GM21515 (cell line): ENCODE data around the gene USP12.
"Not testable (repeated sequence)": the region's sequence is repeated elsewhere in the genome, so short reads cannot be mapped to it uniquely, and the experiment has no call there.

ENCODE experiments used
- ATAC-seq: cut with Tn5 transposase; IDR thresholded peaks from one replicate; pipeline ENCODE4 v1.9.1; 2021; ENCODE audit not compliant: unreplicated experiment

Gene USP12

GRCh38 chr13:27081893-27082679, 89.5 kb downstream of the USP12 start:
- ATAC-seq, result no peak

GRCh38 chr13:27080018-27080948, 91.3 kb downstream of the USP12 start:
- ATAC-seq, result no peak

GRCh38 chr13:27079421-27079958, 92.1 kb downstream of the USP12 start:
- no peak for ATAC-seq

GRCh38 chr13:27077451-27077850, 94.2 kb downstream of the USP12 start:
- no peak for ATAC-seq

- no peak for ATAC-seq
Observed at GRCh38 chr13:27076421-27076820, 95.2 kb downstream of the USP12 start.

- no peak for ATAC-seq
Observed at GRCh38 chr13:27073186-27073585, 98.4 kb downstream of the USP12 start.

- not testable (repeated sequence) for ATAC-seq
Observed at GRCh38 chr13:27066123-27066522, 105.5 kb downstream of the USP12 start.

- no peak for ATAC-seq
Observed at GRCh38 chr13:27065582-27065981, 106.0 kb downstream of the USP12 start.

- ATAC-seq, result no peak
Observed at GRCh38 chr13:27064252-27064995, 107.2 kb downstream of the USP12 start.

GRCh38 chr13:27057817-27058216, 113.8 kb downstream of the USP12 start:
- no peak for ATAC-seq

GRCh38 chr13:27055526-27055925, 116.1 kb downstream of the USP12 start:
- ATAC-seq, result no peak

GRCh38 chr13:27054760-27055159, 116.9 kb downstream of the USP12 start:
- ATAC-seq, result no peak

GRCh38 chr13:27053902-27054595, 117.6 kb downstream of the USP12 start:
- ATAC-seq, result no peak

GRCh38 chr13:27053210-27053884, 118.3 kb downstream of the USP12 start:
- no peak for ATAC-seq

- no peak for ATAC-seq
Observed at GRCh38 chr13:27052551-27053208, 118.9 kb downstream of the USP12 start.

GRCh38 chr13:27047081-27047480, 124.5 kb downstream of the USP12 start:
- ATAC-seq, result no peak

- ATAC-seq, result peak; percentile 69
Observed at GRCh38 chr13:27044837-27045570, 126.6 kb downstream of the USP12 start.

- no peak for ATAC-seq
Observed at GRCh38 chr13:27043013-27043412, 128.6 kb downstream of the USP12 start.

GRCh38 chr13:27041341-27041740, 130.3 kb downstream of the USP12 start:
- ATAC-seq, result no peak
